IMR-90 (cell line): Measurements from ENCODE around the gene TMEM19. TPM values are rescaled to one million over a fixed set of nuclear protein-coding genes. Genes with fewer than 3 reads are reported as not detected.

Source experiments
- ATAC-seq: fragments of 200-7000 bp; cut with Tn5 transposase; 2 replicates; pipeline ENCODE4 v1.9.1; 2020; ENCODE audit warnings: low read depth, mild to moderate bottlenecking, moderate library complexity
- BruUV-seq: library from RNA; stranded (reverse); fragments of 400-500 nt; replicated peaks from 2 replicates; lab custom pipeline; 2021; lab: Mats Ljungman, UMichigan
- CTCF ChIA-PET: fragments of 300-600 bp; formaldehyde crosslinking; extraction: SDS; loops from one replicate; lab custom pipeline; 2021; ENCODE audit warnings: antibody characterized with exemption; lab: Yijun Ruan, JAX
- POLR2A ChIA-PET: fragments of 300-600 bp; sonication (Branson Sonifier 250); formaldehyde crosslinking; loops from one replicate; lab custom pipeline; 2022; ENCODE audit warnings: antibody characterized with exemption; ENCODE audit not compliant: unreplicated experiment; lab: Charles Lee
- DNase-seq: peaks from one replicate; pipeline ENCODE4 v3.0.0; 2013
- H2AFZ ChIP-seq: replicated peaks from 2 replicates; pipeline ENCODE3; 2013; ENCODE audit warnings: low read length, mild to moderate bottlenecking; ENCODE audit not compliant: poor library complexity
- H2AK5ac ChIP-seq: 2 replicates; pipeline ENCODE4 v1.6.1; 2013; ENCODE audit warnings: low read depth, low read length, inconsistent platforms
- H2AK9ac ChIP-seq: replicated peaks from 2 replicates; pipeline ENCODE3; 2013; ENCODE audit warnings: mild to moderate bottlenecking, low read depth, low read length, moderate library complexity; ENCODE audit not compliant: poor library complexity
- H2BK120ac ChIP-seq: 2 replicates; pipeline ENCODE4 v1.6.1; 2013; ENCODE audit warnings: low read depth, low read length, inconsistent platforms
- H2BK15ac ChIP-seq: 3 replicates; pipeline ENCODE4 v1.6.1; 2013; ENCODE audit warnings: low read depth, low read length, inconsistent platforms
- H2BK20ac ChIP-seq: 2 replicates; pipeline ENCODE4 v1.6.1; 2013; ENCODE audit warnings: low read depth, mild to moderate bottlenecking, inconsistent platforms, low read length, moderate library complexity
- H2BK5ac ChIP-seq: 2 replicates; pipeline ENCODE4 v1.6.1; 2013; ENCODE audit warnings: mild to moderate bottlenecking, low read depth, low read length, inconsistent platforms; ENCODE audit not compliant: poor library complexity, severe bottlenecking
- H3K14ac ChIP-seq: replicated peaks from 2 replicates; pipeline ENCODE4 v1.6.1; 2013; ENCODE audit warnings: low read depth, low read length, inconsistent platforms
- H3K18ac ChIP-seq: 2 replicates; pipeline ENCODE4 v1.6.1; 2013; ENCODE audit warnings: low read depth, low read length, control low read depth
- H3K23ac ChIP-seq: 2 replicates; pipeline ENCODE4 v1.6.1; 2013; ENCODE audit warnings: low read depth, low read length, inconsistent platforms
- H3K27ac ChIP-seq: 2 replicates; pipeline ENCODE4 v1.5.1; 2013; ENCODE audit warnings: mild to moderate bottlenecking, control low read depth, low read length; ENCODE audit not compliant: insufficient read depth
- H3K27me3 ChIP-seq: 2 replicates; pipeline ENCODE4 v1.6.1; 2013; ENCODE audit warnings: low read length; ENCODE audit not compliant: control insufficient read depth, insufficient read depth
- H3K36me3 ChIP-seq: 2 replicates; pipeline ENCODE4 v1.6.1; 2013; ENCODE audit warnings: low read length, mixed read lengths; ENCODE audit not compliant: control insufficient read depth, insufficient read depth
- H3K4ac ChIP-seq: 2 replicates; pipeline ENCODE4 v1.6.1; 2013; ENCODE audit warnings: low read depth, low read length, inconsistent platforms
- H3K4me1 ChIP-seq: 2 replicates; pipeline ENCODE4 v1.6.1; 2013; ENCODE audit warnings: low read length, mixed read lengths; ENCODE audit not compliant: control insufficient read depth, insufficient read depth
- H3K4me2 ChIP-seq: 2 replicates; pipeline ENCODE4 v1.6.1; 2013; ENCODE audit warnings: low read depth, mild to moderate bottlenecking, control low read depth, low read length, moderate library complexity
- H3K4me3 ChIP-seq: 2 replicates; pipeline ENCODE4 v1.5.1; 2013; ENCODE audit warnings: low read depth, mild to moderate bottlenecking, control low read depth, low read length, moderate library complexity; ENCODE audit not compliant: insufficient read depth
- H3K56ac ChIP-seq: 2 replicates; pipeline ENCODE4 v1.6.1; 2013; ENCODE audit warnings: low read length, inconsistent platforms; ENCODE audit not compliant: insufficient read depth; ENCODE audit errors: extremely low read depth
- H3K79me1 ChIP-seq, 2 experiments: 2 replicates each; pipeline ENCODE4 v1.6.1; 2013; ENCODE audit warnings: low read length in 2 of 2, inconsistent platforms in 1 of 2, low read depth in 1 of 2
- H3K9ac ChIP-seq: 2 replicates; pipeline ENCODE4 v1.6.1; 2013; ENCODE audit warnings: low read depth, low read length, control low read depth
- H3K9me1 ChIP-seq: 2 replicates; pipeline ENCODE4 v1.6.1; 2013; ENCODE audit warnings: low read length, inconsistent platforms; ENCODE audit not compliant: insufficient read depth
- H3K9me3 ChIP-seq: 2 replicates; pipeline ENCODE4 v1.6.1; 2013; ENCODE audit warnings: low read length; ENCODE audit not compliant: control insufficient read depth, insufficient read depth
- H4K20me1 ChIP-seq: 2 replicates; pipeline ENCODE4 v1.6.1; 2013; ENCODE audit warnings: low read length, inconsistent platforms; ENCODE audit not compliant: insufficient read depth
- H4K5ac ChIP-seq: 2 replicates; pipeline ENCODE4 v1.6.1; 2013; ENCODE audit warnings: mild to moderate bottlenecking, low read depth, low read length, control low read depth
- H4K8ac ChIP-seq, 2 experiments: 2 replicates each; pipeline ENCODE4 v1.6.1; 2013; ENCODE audit warnings: low read depth in 2 of 2, low read length in 2 of 2, control low read depth in 1 of 2, inconsistent platforms in 1 of 2
- H4K91ac ChIP-seq: 2 replicates; pipeline ENCODE4 v1.6.1; 2013; ENCODE audit warnings: low read depth, low read length, inconsistent platforms; ENCODE audit not compliant: insufficient read depth
- CEBPB ChIP-seq: IDR thresholded peaks from 2 replicates; pipeline ENCODE4 v1.6.1; 2012; ENCODE audit warnings: low read depth, low read length, improper control_type of control experiment
- FOS ChIP-seq: fragments of 150-350 bp; IDR thresholded peaks from 2 replicates; pipeline ENCODE4 v1.6.1; 2016; ENCODE audit warnings: low read depth, low read length
- RFX5 ChIP-seq: IDR thresholded peaks from 2 replicates; pipeline ENCODE4 v1.8.0; 2012; ENCODE audit warnings: low read depth, mild to moderate bottlenecking, low read length, moderate library complexity
- SMC3 ChIP-seq: fragments of 150-350 bp; IDR thresholded peaks from 2 replicates; pipeline ENCODE4 v1.6.1; 2016; ENCODE audit warnings: low read depth, mild to moderate bottlenecking, antibody characterized with exemption, low read length, moderate library complexity
- WGBS, 2 experiments: methylation state at CpG; one replicate each; pipeline versions ENCODE4 v1.1.5 to v1.1.7; 2013; ENCODE audit warnings: missing lambda C conversion rate in 2 of 2; ENCODE audit not compliant: insufficient read length in 1 of 2; ENCODE audit errors: extremely low coverage in 2 of 2; 5-methylcytosine and 5-hydroxymethylcytosine counted together
- dilution Hi-C: fragments of 300-500 bp; cut with HindIII; formaldehyde crosslinking; loops from one replicate; pipeline ENCODE4 v1.14.3; 2018; ENCODE audit warnings: low sequenced_read_pairs; ENCODE audit not compliant: unreplicated experiment
- in situ Hi-C: fragments of 300-500 bp; cut with MboI; formaldehyde crosslinking; loops from 3 replicates; pipeline ENCODE4 v1.14.3; 2019; ENCODE audit warnings: low sequenced_read_pairs, inconsistent platforms, mixed read lengths
- intact Hi-C: fragments of 100-400 bp; cut with micrococcal nuclease; formaldehyde crosslinking; loops from 2 replicates; pipeline ENCODE4 v1.10.0; 2022
- polyA plus RNA-seq, 3 experiments: library from polyadenylated mRNA; depleted of rRNA; stranded (reverse); fragments of >200 nt; gene quantifications; 2 replicates each; pipeline ENCODE4 v1.2.3, GENCODE V29; 2012; ENCODE audit warnings: low replicate concordance in 1 of 3
- total RNA-seq: library from RNA; depleted of rRNA; stranded (reverse); fragments of >200 nt; gene quantifications from 2 replicates; pipeline ENCODE4 v1.2.3, GENCODE V29; 2012

Gene TMEM19
- total and polyA plus RNA-seq, 2 of the 4 experiments (the other 2 are of a cell fraction): 8.9 to 28.7 TPM

DNA sequence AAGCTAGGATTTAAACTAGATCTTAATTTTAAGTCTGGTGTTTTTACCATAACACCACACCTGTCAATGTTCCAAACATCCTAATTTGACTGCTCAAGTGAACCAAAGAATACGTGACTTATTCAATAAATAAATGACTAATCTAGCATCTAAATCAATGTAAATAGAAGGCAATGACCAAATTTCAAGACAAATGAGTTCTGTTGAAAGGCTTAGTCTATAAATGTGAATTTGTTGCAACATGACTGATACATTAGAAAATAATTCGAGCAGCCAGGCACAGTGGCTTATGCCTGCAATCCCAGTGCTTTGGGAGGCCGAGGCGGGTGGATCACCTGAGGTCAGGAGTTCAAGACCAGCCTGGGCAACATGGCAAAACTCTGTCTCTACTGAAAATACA lies 37.3 kb upstream of the TMEM19 start:
- H3K79me1 ChIP-seq: peaks cover 7 to 27% of the 10 kb centered on the region in 2 experiments
- H4K5ac ChIP-seq: no peak overlapping the region
- H2BK120ac ChIP-seq: no peak overlapping the region
- H3K27me3 ChIP-seq: no peaks in the 10 kb centered on the region
- ChIA-PET CTCF (interaction anchor here (0.8 kb wide), 1 partner anchor 9 kb away, joined by 7 read pairs; no protein-coding TSS in a partner anchor), POLR2A (interaction anchor here (0.6 kb wide), 1 partner anchor 9 kb away, joined by 18 read pairs; no protein-coding TSS in a partner anchor)
- WGBS, 2 experiments: no CpG with 5 or more reads among the region's 4 CpGs
- intact Hi-C loops (loop anchor here (2.0 to 5.0 kb wide), 2 partner anchors 16 to 36 kb away; no protein-coding TSS in a partner anchor), dilution Hi-C loops (no loop called here), in situ Hi-C loops (no loop called here)
- peaks cover 37% of the 10 kb centered on the region for H3K36me3 ChIP-seq
- no peak overlapping the region for H3K27ac ChIP-seq
- H2BK20ac ChIP-seq: no peak overlapping the region
- BruUV-seq: no TSS peak
- no peak overlapping the region for H2BK5ac ChIP-seq
- no peak overlapping the region for H2AFZ ChIP-seq
- TF ChIP-seq RFX5 (no peak), SMC3 (no peak), FOS (no peak), CEBPB (no peak)
- no peak overlapping the region for H3K56ac ChIP-seq
- no peak overlapping the region for H3K4me2 ChIP-seq
- no peak overlapping the region for H3K4ac ChIP-seq
- H4K20me1 ChIP-seq: peaks cover 42% of the 10 kb centered on the region
- no peaks in the 10 kb centered on the region for H3K9me1 ChIP-seq
- H4K8ac ChIP-seq: no peak overlapping the region
- H2AK5ac ChIP-seq: no peak overlapping the region
- H4K91ac ChIP-seq: no peak overlapping the region
- no peak for DNase-seq
- no peak for ATAC-seq
- H3K4me1 ChIP-seq: 0 out of 2 replicates have a peak, but pooled peaks cover 2% of the 10 kb centered on the region
- no peak overlapping the region for H3K18ac ChIP-seq
- H3K4me3 ChIP-seq: no peak overlapping the region
- H3K14ac ChIP-seq: no peak overlapping the region
- H2BK15ac ChIP-seq: no peak overlapping the region
- no peak overlapping the region for H2AK9ac ChIP-seq
- H3K9me3 ChIP-seq: peaks cover 2% of the 10 kb centered on the region; the same call in 1 of the 2 replicates
- no peak overlapping the region for H3K23ac ChIP-seq
- no peak overlapping the region for H3K9ac ChIP-seq
